HepG2 (cell line): Measurements from ENCODE around the gene SH3GL1. TPM values are rescaled to one million over a fixed set of nuclear protein-coding genes. Genes with fewer than 3 reads are reported as not detected.

Experiments
- ATAC-seq: fragments of 200-7000 bp; cut with Tn5 transposase; 3 replicates; pipeline ENCODE4 v1.9.1; 2020; ENCODE audit warnings: mild to moderate bottlenecking, moderate library complexity
- BruUV-seq: library from RNA; stranded (reverse); fragments of 400-500 nt; replicated peaks from 2 replicates; lab custom pipeline; 2021; lab: Mats Ljungman, UMichigan
- CTCF ChIA-PET: fragments of 300-600 bp; formaldehyde crosslinking; extraction: SDS; loops from one replicate; lab custom pipeline; 2021; ENCODE audit warnings: low total read pairs, inconsistent platforms, low intra/inter-chr PET ratio; lab: Yijun Ruan, JAX
- POLR2A ChIA-PET: fragments of 350-600 bp; sonication (Branson Sonifier 250); formaldehyde crosslinking; loops from one replicate; lab custom pipeline; 2020; ENCODE audit warnings: antibody characterized with exemption, inconsistent platforms; lab: Yijun Ruan, JAX
- DNase-seq: peaks from one replicate; pipeline ENCODE4 v3.0.0-alpha.2; 2015; ENCODE audit warnings: low spot score
- FAIRE-seq: peaks from 3 replicates; lab custom pipeline; 2011; peaks lifted over from hg19 to GRCh38; lab: Jason Lieb, UNC
- H2AFZ ChIP-seq: one replicate; pipeline ENCODE4 v1.6.1; 2011; ENCODE audit warnings: low read length, inconsistent platforms
- H3K27ac ChIP-seq: fragments of 300-600 bp; 3 replicates; pipeline ENCODE4 v1.8.0; 2011; ENCODE audit warnings: mixed run types, mild to moderate bottlenecking, mixed read lengths, low read length, inconsistent platforms; ENCODE audit not compliant: insufficient read depth; ENCODE audit errors: extremely low read length
- H3K27me3 ChIP-seq, 2 experiments: fragments of 200-600 bp in 1 of 2; 2 replicates in 1 of 2; 3 replicates in 1 of 2; pipeline versions ENCODE4 v1.6.0 to v1.8.0; 2011; ENCODE audit warnings: low read length in 2 of 2, mild to moderate bottlenecking in 2 of 2, moderate library complexity in 2 of 2, inconsistent platforms in 1 of 2; ENCODE audit not compliant: insufficient read depth in 2 of 2, control insufficient read depth in 1 of 2
- H3K36me3 ChIP-seq, 2 experiments: fragments of 200-600 bp in 1 of 2; replicated peaks in 1 of 2; 2 replicates in 1 of 2; 3 replicates in 1 of 2; pipeline versions ENCODE4 v1.5.1 to v1.8.0; 2011; ENCODE audit warnings: low read length in 2 of 2, inconsistent platforms in 1 of 2; ENCODE audit not compliant: insufficient read depth in 2 of 2, control insufficient read depth in 1 of 2
- H3K4me1 ChIP-seq: 2 replicates; pipeline ENCODE4 v1.5.1; 2012; ENCODE audit warnings: low read length, inconsistent platforms; ENCODE audit not compliant: insufficient read depth
- H3K4me2 ChIP-seq: 2 replicates; pipeline ENCODE4 v1.6.0; 2011; ENCODE audit warnings: low read depth, low read length, inconsistent platforms
- H3K4me3 ChIP-seq, 3 experiments: fragments of 200-600 bp in 1 of 3; sonication (generic), shearing (Covaris generic) in 1 of 3; replicated peaks in 1 of 3; 2 replicates each; pipeline ENCODE4 v1.5.1; 2011 to 2016; ENCODE audit warnings: low read length in 3 of 3, inconsistent platforms in 2 of 3, low read depth in 2 of 3, mild to moderate bottlenecking in 2 of 3, control low read depth in 1 of 3, mixed read lengths in 1 of 3; ENCODE audit not compliant: insufficient read depth in 1 of 3
- H3K79me2 ChIP-seq: one replicate; pipeline ENCODE4 v1.6.1; 2011; ENCODE audit warnings: low read length, inconsistent platforms; ENCODE audit not compliant: insufficient read depth
- H3K9ac ChIP-seq: 2 replicates; pipeline ENCODE4 v1.6.0; 2011; ENCODE audit warnings: mild to moderate bottlenecking, low read depth, low read length, inconsistent platforms; ENCODE audit not compliant: insufficient read depth
- H3K9me3 ChIP-seq: 2 replicates; pipeline ENCODE4 v1.5.1; 2012; ENCODE audit warnings: mild to moderate bottlenecking, low read length
- H4K20me1 ChIP-seq: 2 replicates; pipeline ENCODE4 v1.6.0; 2011; ENCODE audit warnings: inconsistent platforms, mild to moderate bottlenecking, low read length, moderate library complexity; ENCODE audit not compliant: insufficient read depth
- AGO1 ChIP-seq: fragments of 200-400 bp; formaldehyde crosslinking; IDR thresholded peaks from 2 replicates; pipeline ENCODE4 v1.6.1; 2017; ENCODE audit warnings: mild to moderate bottlenecking, low read depth, low read length, moderate library complexity; ENCODE audit not compliant: poor library complexity, severe bottlenecking
- CENPT ChIP-seq: sonication (generic); formaldehyde crosslinking; IDR thresholded peaks from 2 replicates; pipeline ENCODE4 v1.8.0; 2022; ENCODE audit warnings: low read depth, mild to moderate bottlenecking, moderate library complexity, missing genetic modification reagents
- HDAC1 ChIP-seq: sonication (generic); formaldehyde crosslinking; IDR thresholded peaks from 2 replicates; pipeline ENCODE4 v1.5.1; 2020; ENCODE audit warnings: mild to moderate bottlenecking, missing genetic modification reagents
- HNF4G ChIP-seq, 2 experiments: sonication (generic) in 1 of 2; formaldehyde crosslinking in 1 of 2; IDR thresholded peaks; 2 replicates each; pipeline versions ENCODE4 v1.4.0 to v1.6.1; 2011 to 2020; ENCODE audit warnings: borderline replicate concordance in 2 of 2, low read depth in 2 of 2, mild to moderate bottlenecking in 2 of 2, low read length in 1 of 2, missing genetic modification reagents in 1 of 2, moderate library complexity in 1 of 2
- HOXA9 ChIP-seq: sonication (generic); formaldehyde crosslinking; IDR thresholded peaks from 2 replicates; pipeline ENCODE4 v1.8.1; 2022; ENCODE audit warnings: missing genetic modification reagents, mild to moderate bottlenecking, moderate library complexity, borderline replicate concordance
- IKZF1 ChIP-seq: fragments of 450-650 bp; IDR thresholded peaks from 2 replicates; pipeline ENCODE4 v1.7.1; 2016
- KDM5B ChIP-seq: sonication (generic); formaldehyde crosslinking; IDR thresholded peaks from 2 replicates; pipeline ENCODE4 v1.4.0; 2020; ENCODE audit warnings: missing genetic modification reagents, mild to moderate bottlenecking, borderline replicate concordance
- KLF16 ChIP-seq, 2 experiments: sonication (generic) in 1 of 2; formaldehyde crosslinking in 1 of 2; IDR thresholded peaks; 2 replicates each; pipeline versions ENCODE4 v1.6.1 to v1.8.0; 2016 to 2023; ENCODE audit warnings: missing genetic modification reagents in 2 of 2, missing compliant biosample characterization in 1 of 2
- KMT2A ChIP-seq: sonication (generic); formaldehyde crosslinking; IDR thresholded peaks from 2 replicates; pipeline ENCODE4 v1.4.0; 2020; ENCODE audit warnings: missing genetic modification reagents
- MEIS2 ChIP-seq: sonication (generic); formaldehyde crosslinking; IDR thresholded peaks from 2 replicates; pipeline ENCODE4 v1.9.0; 2021; ENCODE audit warnings: mild to moderate bottlenecking, missing genetic modification reagents
- PITX1 ChIP-seq: sonication (generic); formaldehyde crosslinking; IDR thresholded peaks from 2 replicates; pipeline ENCODE4 v1.5.1; 2020; ENCODE audit warnings: mild to moderate bottlenecking, missing genetic modification reagents
- RBM22 ChIP-seq: fragments of 200-400 bp; formaldehyde crosslinking; optimal IDR thresholded peaks from 2 replicates; pipeline ENCODE3; 2017; ENCODE audit warnings: mild to moderate bottlenecking, low read length, moderate library complexity
- SP4 ChIP-seq: sonication (generic); formaldehyde crosslinking; IDR thresholded peaks from 2 replicates; pipeline ENCODE4 v1.8.1; 2023; ENCODE audit warnings: mild to moderate bottlenecking, missing genetic modification reagents
- SRSF4 ChIP-seq: fragments of 200-400 bp; formaldehyde crosslinking; IDR thresholded peaks from one replicate; pipeline ENCODE4 v1.6.1; 2018; ENCODE audit warnings: mild to moderate bottlenecking, low read depth, low read length, moderate library complexity; ENCODE audit not compliant: poor library complexity, severe bottlenecking
- ZNF232 ChIP-seq: sonication (generic); formaldehyde crosslinking; IDR thresholded peaks from 2 replicates; pipeline ENCODE4 v1.4.0; 2020; ENCODE audit warnings: missing genetic modification reagents, borderline replicate concordance
- ZNF839 ChIP-seq: sonication (generic); formaldehyde crosslinking; IDR thresholded peaks from 2 replicates; pipeline ENCODE4 v1.4.0; 2020; ENCODE audit warnings: missing genetic modification reagents, mild to moderate bottlenecking, borderline replicate concordance
- WGBS: methylation state at CpG from one replicate; pipeline ENCODE4 v1.1.6; 2017; ENCODE audit warnings: low lambda C conversion rate; 5-methylcytosine and 5-hydroxymethylcytosine counted together
- in situ Hi-C: cut with HindIII; loops from 2 replicates; pipeline ENCODE4 v1.10.0; 2017; ENCODE audit warnings: low pct_unique_long_range_greater_than_20kb; ENCODE audit not compliant: extremely low pct_ligation_motif_present
- intact Hi-C: fragments of 100-400 bp; cut with micrococcal nuclease; formaldehyde crosslinking; loops from one replicate; pipeline ENCODE4 v1.10.0; 2022; ENCODE audit not compliant: unreplicated experiment
- polyA plus RNA-seq, 8 experiments: library from polyadenylated mRNA; depleted of rRNA in 3 of 8; stranded (reverse) in 7 of 8; unstranded in 1 of 8; fragments of >200 nt; fragmentation: Illumina TruSeq in 4 of 8; extraction: Trizol in 4 of 8; gene quantifications; 2 replicates each; pipeline versions ENCODE4 v1.2.1 to v1.2.3, GENCODE V29; 2011 to 2016; ENCODE audit warnings: low read depth in 4 of 8, missing spikeins in 1 of 8, mixed read lengths in 1 of 8; ENCODE audit not compliant: insufficient read depth in 1 of 8
- total RNA-seq, 5 experiments: library from RNA; depleted of rRNA; stranded (reverse); fragments of >200 nt; fragmentation: Illumina TruSeq; extraction: Trizol; gene quantifications; 2 replicates each; pipeline ENCODE4 v1.2.3, GENCODE V29; 2016; ENCODE audit warnings: low read depth in 1 of 5
- TF ChIP-seq, protein P1 (sequence below): sonication (generic); formaldehyde crosslinking; IDR thresholded peaks from 2 replicates; pipeline ENCODE4 v1.4.0; 2020; ENCODE audit warnings: low read depth, missing genetic modification reagents
- TF ChIP-seq, protein P2 (sequence below): sonication (generic); formaldehyde crosslinking; IDR thresholded peaks from 2 replicates; pipeline ENCODE4 v1.8.1; 2022; ENCODE audit warnings: low read depth, mild to moderate bottlenecking, missing genetic modification reagents

SH3GL1 gene
- total and polyA plus RNA-seq, 2 of the 13 experiments (the other 11 are each of a cell fraction or from before 2014, with no cell fraction given): 33.0 to 45.1 TPM

DNA sequence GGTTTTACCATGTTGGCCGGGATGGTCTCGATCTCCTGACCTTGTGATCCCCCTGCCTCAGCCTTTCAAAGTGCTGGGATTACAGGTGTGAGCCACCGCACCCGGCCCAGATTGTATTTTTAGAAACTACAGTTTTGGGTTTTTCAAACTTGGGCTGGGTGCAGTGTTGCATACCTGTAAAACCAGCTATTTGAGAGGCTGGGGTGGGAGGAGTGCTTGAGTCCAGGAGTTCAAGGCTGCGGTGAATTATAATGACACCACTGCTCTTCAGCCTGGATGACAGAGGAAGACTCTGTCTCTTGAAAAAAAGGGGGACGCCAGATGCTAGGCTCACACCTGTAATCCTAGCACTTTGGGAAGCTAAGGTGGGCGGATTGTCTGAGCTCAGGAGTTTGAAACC, 6.3 kb upstream of the SH3GL1 start:
- no TSS peak for BruUV-seq
- ATAC-seq: peak; percentile 25; the same call in 1 of the 3 replicates
- Histone ChIP-seq H3K9me3 (no peaks in the 10 kb centered on the region), H3K36me3 (peaks cover 5 to 29% of the 10 kb centered on the region in 2 experiments), H3K9ac (no peak overlapping the region), H3K27ac (peak overlapping the region; percentile 56), H3K4me1 (peaks cover 49% of the 10 kb centered on the region), H2AFZ (no peak overlapping the region), H4K20me1 (no peaks in the 10 kb centered on the region; the same call in 1 of the 2 replicates), H3K4me2 (peak overlapping the region; percentile 37), H3K27me3 (no peaks in the 10 kb centered on the region; a peak in 1 of 5 replicates), H3K79me2 (peaks cover 49% of the 10 kb centered on the region), H3K4me3 (no peak overlapping the region)
- intact Hi-C loops: no loop called here
- POLR2A ChIA-PET: interaction anchor here (0.8 to 1.4 kb wide), 6 partner anchors 9 to 96 kb away, joined by 3 to 8 read pairs (median 4); partner anchors contain the start of genes HDGFL2 and MPND
- WGBS: 36% methylated on average over 7 of the region's 7 CpGs
- FAIRE-seq: peak; percentile 61
- DNase-seq: peak; percentile 66
- CTCF ChIA-PET: no interaction called here
- in situ Hi-C loops: no loop called here
- TF ChIP-seq IKZF1 (no peak), KLF16 (CRISPR knock-in tag; IDR thresholded peaks at IDR 0.05) (no peak), HDAC1 (CRISPR knock-in tag) (0 out of 2 replicates have a peak, but pooled peaks have one; percentile 24), CENPT (no peak), PITX1 (CRISPR knock-in tag) (no peak), KDM5B (CRISPR knock-in tag) (no peak), AGO1 (no peak), SRSF4 (no peak), ZNF232 (no peak), MEIS2 (CRISPR knock-in tag) (no peak), ZNF839 (CRISPR knock-in tag) (no peak), SP4 (CRISPR knock-in tag) (0 out of 2 replicates have a peak, but pooled peaks have one; percentile 31), RBM22 (no peak), HNF4G (IDR thresholded peaks at IDR 0.05; ENCODE audit: borderline replicate concordance, low read depth, low read length) (0 out of 2 replicates have a peak, but pooled peaks have one; percentile 21), HNF4G (CRISPR knock-in tag; IDR thresholded peaks at IDR 0.05; ENCODE audit: borderline replicate concordance, low read depth) (no peak), HOXA9 (CRISPR knock-in tag) (no peak), KMT2A (no peak)
- TF ChIP-seq, protein P1, sequence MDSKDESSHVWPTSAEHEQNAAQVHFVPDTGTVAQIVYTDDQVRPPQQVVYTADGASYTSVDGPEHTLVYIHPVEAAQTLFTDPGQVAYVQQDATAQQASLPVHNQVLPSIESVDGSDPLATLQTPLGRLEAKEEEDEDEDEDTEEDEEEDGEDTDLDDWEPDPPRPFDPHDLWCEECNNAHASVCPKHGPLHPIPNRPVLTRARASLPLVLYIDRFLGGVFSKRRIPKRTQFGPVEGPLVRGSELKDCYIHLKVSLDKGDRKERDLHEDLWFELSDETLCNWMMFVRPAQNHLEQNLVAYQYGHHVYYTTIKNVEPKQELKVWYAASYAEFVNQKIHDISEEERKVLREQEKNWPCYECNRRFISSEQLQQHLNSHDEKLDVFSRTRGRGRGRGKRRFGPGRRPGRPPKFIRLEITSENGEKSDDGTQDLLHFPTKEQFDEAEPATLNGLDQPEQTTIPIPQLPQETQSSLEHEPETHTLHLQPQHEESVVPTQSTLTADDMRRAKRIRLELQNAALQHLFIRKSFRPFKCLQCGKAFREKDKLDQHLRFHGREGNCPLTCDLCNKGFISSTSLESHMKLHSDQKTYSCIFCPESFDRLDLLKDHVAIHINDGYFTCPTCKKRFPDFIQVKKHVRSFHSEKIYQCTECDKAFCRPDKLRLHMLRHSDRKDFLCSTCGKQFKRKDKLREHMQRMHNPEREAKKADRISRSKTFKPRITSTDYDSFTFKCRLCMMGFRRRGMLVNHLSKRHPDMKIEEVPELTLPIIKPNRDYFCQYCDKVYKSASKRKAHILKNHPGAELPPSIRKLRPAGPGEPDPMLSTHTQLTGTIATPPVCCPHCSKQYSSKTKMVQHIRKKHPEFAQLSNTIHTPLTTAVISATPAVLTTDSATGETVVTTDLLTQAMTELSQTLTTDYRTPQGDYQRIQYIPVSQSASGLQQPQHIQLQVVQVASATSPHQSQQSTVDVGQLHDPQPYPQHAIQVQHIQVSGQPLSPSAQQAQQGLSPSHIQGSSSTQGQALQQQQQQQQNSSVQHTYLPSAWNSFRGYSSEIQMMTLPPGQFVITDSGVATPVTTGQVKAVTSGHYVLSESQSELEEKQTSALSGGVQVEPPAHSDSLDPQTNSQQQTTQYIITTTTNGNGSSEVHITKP (CRISPR knock-in tag): no peak
- TF ChIP-seq, protein P2, sequence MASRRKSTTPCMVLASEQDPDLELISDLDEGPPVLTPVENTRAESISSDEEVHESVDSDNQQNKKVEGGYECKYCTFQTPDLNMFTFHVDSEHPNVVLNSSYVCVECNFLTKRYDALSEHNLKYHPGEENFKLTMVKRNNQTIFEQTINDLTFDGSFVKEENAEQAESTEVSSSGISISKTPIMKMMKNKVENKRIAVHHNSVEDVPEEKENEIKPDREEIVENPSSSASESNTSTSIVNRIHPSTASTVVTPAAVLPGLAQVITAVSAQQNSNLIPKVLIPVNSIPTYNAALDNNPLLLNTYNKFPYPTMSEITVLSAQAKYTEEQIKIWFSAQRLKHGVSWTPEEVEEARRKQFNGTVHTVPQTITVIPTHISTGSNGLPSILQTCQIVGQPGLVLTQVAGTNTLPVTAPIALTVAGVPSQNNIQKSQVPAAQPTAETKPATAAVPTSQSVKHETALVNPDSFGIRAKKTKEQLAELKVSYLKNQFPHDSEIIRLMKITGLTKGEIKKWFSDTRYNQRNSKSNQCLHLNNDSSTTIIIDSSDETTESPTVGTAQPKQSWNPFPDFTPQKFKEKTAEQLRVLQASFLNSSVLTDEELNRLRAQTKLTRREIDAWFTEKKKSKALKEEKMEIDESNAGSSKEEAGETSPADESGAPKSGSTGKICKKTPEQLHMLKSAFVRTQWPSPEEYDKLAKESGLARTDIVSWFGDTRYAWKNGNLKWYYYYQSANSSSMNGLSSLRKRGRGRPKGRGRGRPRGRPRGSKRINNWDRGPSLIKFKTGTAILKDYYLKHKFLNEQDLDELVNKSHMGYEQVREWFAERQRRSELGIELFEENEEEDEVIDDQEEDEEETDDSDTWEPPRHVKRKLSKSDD (CRISPR knock-in tag): no peak
